Activated CD4-positive, alpha-beta memory T cell treated with anti-CD3 and anti-CD28 coated beads, Interleukin-2, amount 10 ng/mL, durations not matched to agents 7 days and 5 days (primary cell): ENCODE data around the gene NAT8L. TPM values are rescaled to one million over a fixed set of nuclear protein-coding genes. Genes with fewer than 3 reads are reported as not detected.
"Not testable (repeated sequence)": the region's sequence is repeated elsewhere in the genome, so short reads cannot be mapped to it uniquely, and the experiment has no call there.

Experiments
- CTCF ChIA-PET: fragments of 350-600 bp; sonication (Branson Sonifier 250); formaldehyde crosslinking; loops from one replicate; lab custom pipeline; 2021; ENCODE audit warnings: antibody characterized with exemption, inconsistent platforms; lab: Charles Lee
- POLR2A ChIA-PET: fragments of 350-600 bp; sonication (Branson Sonifier 250); formaldehyde crosslinking; loops from one replicate; lab custom pipeline; 2021; ENCODE audit warnings: antibody characterized with exemption; lab: Charles Lee
- DNase-seq: peaks from one replicate; pipeline ENCODE4 v3.0.0-alpha.2; 2020
- H3K27ac Mint-ChIP-seq: one replicate; pipeline ENCODE4 v1.8.0; 2021; ENCODE audit warnings: mild to moderate bottlenecking, mixed read lengths
- H3K27me3 Mint-ChIP-seq: one replicate; pipeline ENCODE4 v1.8.0; 2021; ENCODE audit warnings: mixed read lengths
- H3K36me3 Mint-ChIP-seq: one replicate; pipeline ENCODE4 v1.8.0; 2021; ENCODE audit warnings: low read depth, mixed read lengths
- H3K4me1 Mint-ChIP-seq: one replicate; pipeline ENCODE4 v1.8.0; 2021; ENCODE audit warnings: mixed read lengths
- H3K4me3 Mint-ChIP-seq: one replicate; pipeline ENCODE4 v1.8.0; 2021; ENCODE audit warnings: mild to moderate bottlenecking, mixed read lengths
- H3K9me3 Mint-ChIP-seq: one replicate; pipeline ENCODE4 v1.8.0; 2021; ENCODE audit warnings: mixed read lengths
- total RNA-seq, 2 experiments: library from RNA; stranded (reverse); gene quantifications; one replicate each; pipeline ENCODE4 v1.2.3, GENCODE V29; 2021

NAT8L gene
- under 1 TPM; 0.08 to 0.10 TPM for total RNA-seq

GRCh38 chr4:2059046-2059725, at the start of gene NAT8L:
NAT8L (plus strand) TSS chr4:2059327; CDS start chr4:2059512, 185 bp downstream.
- no peak for DNase-seq

GRCh38 chr4:2009651-2010233, 49.4 kb upstream of the NAT8L start:
- H3K27ac Mint-ChIP-seq, result peak overlapping the region; percentile 80
- peaks cover 18% of the 10 kb centered on the region for H3K36me3 Mint-ChIP-seq
- no peaks in the 10 kb centered on the region for H3K9me3 Mint-ChIP-seq
- peak; percentile 60 for DNase-seq
- ChIA-PET POLR2A (interaction anchor here (0.7 to 2.1 kb wide), 15 partner anchors 8 to 459 kb away, joined by 3 to 12 read pairs (median 5); partner anchors contain the start of genes HAUS3, NSD2, POLN and RNF4), CTCF (interaction anchor here (0.8 to 1.6 kb wide), 4 partner anchors 9 to 261 kb away, joined by 3 to 5 read pairs (median 3); no protein-coding TSS in a partner anchor)
- H3K27me3 Mint-ChIP-seq, result peaks cover 6% of the 10 kb centered on the region
- H3K4me3 Mint-ChIP-seq, result peak overlapping the region; percentile 89
- peaks cover 34% of the 10 kb centered on the region for H3K4me1 Mint-ChIP-seq

More at GRCh38 chr4:2059046-2059725, at the start of gene NAT8L:
- H3K4me1 Mint-ChIP-seq, result peaks cover 5% of the 10 kb centered on the region
- H3K27ac Mint-ChIP-seq, result no peak within 1 kb of the TSS
- CTCF ChIA-PET, result no interaction called here
- H3K36me3 Mint-ChIP-seq, result no peaks in the 10 kb centered on the region
- no peaks in the 10 kb centered on the region for H3K9me3 Mint-ChIP-seq
- H3K4me3 Mint-ChIP-seq, result no peak within 1 kb of the TSS
- H3K27me3 Mint-ChIP-seq, result peaks cover 29% of the 10 kb centered on the region
- POLR2A ChIA-PET, result no interaction called here

GRCh38 chr4:2011583-2011982, 47.5 kb upstream of the NAT8L start:
- POLR2A ChIA-PET, result no interaction called here
- no peaks in the 10 kb centered on the region for H3K9me3 Mint-ChIP-seq
- no peak for DNase-seq
- peaks cover 8% of the 10 kb centered on the region for H3K27me3 Mint-ChIP-seq
- H3K36me3 Mint-ChIP-seq, result peaks cover 6% of the 10 kb centered on the region
- no peak overlapping the region for H3K27ac Mint-ChIP-seq
- H3K4me3 Mint-ChIP-seq, result no peak overlapping the region
- CTCF ChIA-PET, result interaction anchor here (0.6 to 0.7 kb wide), 2 partner anchors 129 to 281 kb away, joined by 5 to 6 read pairs; no protein-coding TSS in a partner anchor
- H3K4me1 Mint-ChIP-seq, result peaks cover 23% of the 10 kb centered on the region

- Mint-ChIP-seq H3K27ac (no peak overlapping the region), H3K4me1 (peaks cover 9% of the 10 kb centered on the region), H3K4me3 (no peak overlapping the region), H3K36me3 (no peaks in the 10 kb centered on the region), H3K9me3 (no peaks in the 10 kb centered on the region), H3K27me3 (peaks cover 14% of the 10 kb centered on the region)
- ChIA-PET POLR2A (no interaction called here), CTCF (no interaction called here)
- no peak for DNase-seq
These were observed 44.1 kb upstream of the NAT8L start for GRCh38 chr4:2015008-2015407.

GRCh38 chr4:2021358-2022018, 37.6 kb upstream of the NAT8L start:
- H3K9me3 Mint-ChIP-seq, result peaks cover 12% of the 10 kb centered on the region
- H3K36me3 Mint-ChIP-seq, CTCF ChIA-PET: not testable (repeated sequence)

GRCh38 chr4:2024683-2025082, 34.4 kb upstream of the NAT8L start:
- Mint-ChIP-seq H3K36me3 (peaks cover 5% of the 10 kb centered on the region), H3K27ac (no peak overlapping the region), H3K4me1 (no peaks in the 10 kb centered on the region), H3K9me3 (peaks cover 15% of the 10 kb centered on the region), H3K4me3 (no peak overlapping the region), H3K27me3 (peaks cover 65% of the 10 kb centered on the region)
- no peak for DNase-seq
- POLR2A ChIA-PET, result no interaction called here
- CTCF ChIA-PET, result no interaction called here

More at GRCh38 chr4:2021358-2022018, 37.6 kb upstream of the NAT8L start:
- POLR2A ChIA-PET, DNase-seq, H3K4me1 Mint-ChIP-seq, H3K27ac Mint-ChIP-seq, H3K4me3 Mint-ChIP-seq: not testable (repeated sequence)
- peaks cover 45% of the 10 kb centered on the region for H3K27me3 Mint-ChIP-seq

- Mint-ChIP-seq H3K4me1 (no peaks in the 10 kb centered on the region), H3K4me3 (no peak overlapping the region), H3K27ac (no peak overlapping the region), H3K27me3 (peaks cover 69% of the 10 kb centered on the region), H3K36me3 (peaks cover 5% of the 10 kb centered on the region), H3K9me3 (peaks cover 15% of the 10 kb centered on the region)
- ChIA-PET POLR2A (no interaction called here), CTCF (no interaction called here)
- DNase-seq, result no peak
These were observed 33.3 kb upstream of the NAT8L start for GRCh38 chr4:2025817-2026216.

GRCh38 chr4:2027120-2027519, 32.0 kb upstream of the NAT8L start:
- DNase-seq, POLR2A ChIA-PET, H3K4me3 Mint-ChIP-seq, CTCF ChIA-PET, H3K4me1 Mint-ChIP-seq, H3K36me3 Mint-ChIP-seq, H3K27ac Mint-ChIP-seq: not testable (repeated sequence)
- peaks cover 66% of the 10 kb centered on the region for H3K27me3 Mint-ChIP-seq
- peaks cover 15% of the 10 kb centered on the region for H3K9me3 Mint-ChIP-seq

GRCh38 chr4:2031161-2031560, 28.0 kb upstream of the NAT8L start:
- CTCF ChIA-PET, H3K27ac Mint-ChIP-seq, H3K4me1 Mint-ChIP-seq, POLR2A ChIA-PET, H3K9me3 Mint-ChIP-seq, DNase-seq, H3K36me3 Mint-ChIP-seq, H3K4me3 Mint-ChIP-seq: not testable (repeated sequence)
- peaks cover 58% of the 10 kb centered on the region for H3K27me3 Mint-ChIP-seq

GRCh38 chr4:2036327-2036726, 22.8 kb upstream of the NAT8L start:
- peaks cover 41% of the 10 kb centered on the region for H3K27me3 Mint-ChIP-seq
- H3K36me3 Mint-ChIP-seq, result no peaks in the 10 kb centered on the region
- H3K9me3 Mint-ChIP-seq, result no peaks in the 10 kb centered on the region
- ChIA-PET CTCF (no interaction called here), POLR2A (no interaction called here)
- H3K4me1 Mint-ChIP-seq, result peaks cover 2% of the 10 kb centered on the region
- DNase-seq, result no peak
- H3K4me3 Mint-ChIP-seq, result no peak overlapping the region
- no peak overlapping the region for H3K27ac Mint-ChIP-seq

- DNase-seq, result no peak
- H3K27me3 Mint-ChIP-seq, result peaks cover 43% of the 10 kb centered on the region
- no peaks in the 10 kb centered on the region for H3K9me3 Mint-ChIP-seq
- H3K4me3 Mint-ChIP-seq, result no peak overlapping the region
- CTCF ChIA-PET, result no interaction called here
- H3K36me3 Mint-ChIP-seq, result no peaks in the 10 kb centered on the region
- POLR2A ChIA-PET, result no interaction called here
- H3K27ac Mint-ChIP-seq, result no peak overlapping the region
- peaks cover 5% of the 10 kb centered on the region for H3K4me1 Mint-ChIP-seq
These were observed 22.3 kb upstream of the NAT8L start for GRCh38 chr4:2036866-2037265.

- no peak overlapping the region for H3K27ac Mint-ChIP-seq
- peaks cover 30% of the 10 kb centered on the region for H3K27me3 Mint-ChIP-seq
- H3K9me3 Mint-ChIP-seq, result no peaks in the 10 kb centered on the region
- H3K36me3 Mint-ChIP-seq, result no peaks in the 10 kb centered on the region
- ChIA-PET CTCF (no interaction called here), POLR2A (interaction anchor here (0.6 to 0.8 kb wide), 2 partner anchors 31 to 328 kb away, joined by 3 read pairs; partner anchors contain the start of gene SLBP)
- peak overlapping the region; percentile 52 for H3K4me3 Mint-ChIP-seq
- peaks cover 5% of the 10 kb centered on the region for H3K4me1 Mint-ChIP-seq
- no peak for DNase-seq
These were observed 18.5 kb upstream of the NAT8L start for GRCh38 chr4:2040391-2041238.
